K562 (cell line): ENCODE data around the gene CENPI. TPM values are rescaled to one million over a fixed set of nuclear protein-coding genes. Genes with fewer than 3 reads are reported as not detected.

Source experiments
- BDP1 ChIP-seq: IDR thresholded peaks from 3 replicates; pipeline ENCODE4 v1.6.1; 2011; ENCODE audit not compliant: insufficient read length, insufficient read depth
- CXXC5 ChIP-seq: fragments of 250-450 bp; sonication (Bioruptor Pico); IDR thresholded peaks from 2 replicates; pipeline ENCODE4 v1.8.0; 2022; ENCODE audit warnings: inconsistent platforms, mild to moderate bottlenecking, moderate library complexity
- EP400 ChIP-seq: fragments of 450-650 bp; IDR thresholded peaks from 2 replicates; pipeline ENCODE4 v1.6.1; 2017; ENCODE audit warnings: antibody characterized with exemption, mild to moderate bottlenecking, moderate library complexity
- KDM2B ChIP-seq: fragments of 250-450 bp; sonication (Bioruptor Pico); IDR thresholded peaks from 2 replicates; pipeline ENCODE4 v1.8.0; 2021; ENCODE audit warnings: mild to moderate bottlenecking, moderate library complexity
- KLF10 ChIP-seq: fragments of 250-450 bp; sonication (Bioruptor Pico); IDR thresholded peaks from 2 replicates; pipeline ENCODE4 v1.6.1; 2021; ENCODE audit warnings: matching md5 sums
- RFX1 ChIP-seq: fragments of 450-650 bp; IDR thresholded peaks from 2 replicates; pipeline ENCODE4 v1.6.1; 2016; ENCODE audit warnings: mild to moderate bottlenecking, moderate library complexity
- STAT5A ChIP-seq: IDR thresholded peaks from 2 replicates; pipeline ENCODE4 v1.6.1; 2012; ENCODE audit warnings: low read length, inconsistent platforms, borderline replicate concordance
- TBP ChIP-seq: optimal IDR thresholded peaks from 2 replicates; pipeline ENCODE3; 2011; ENCODE audit warnings: low read depth, low read length, improper control_type of control experiment
- THRAP3 ChIP-seq: fragments of 450-650 bp; IDR thresholded peaks from 2 replicates; pipeline ENCODE4 v1.6.1; 2016; ENCODE audit warnings: mild to moderate bottlenecking, inconsistent platforms, borderline replicate concordance
- ZNF282 ChIP-seq: sonication (generic); formaldehyde crosslinking; IDR thresholded peaks from 2 replicates; pipeline ENCODE4 v1.8.1; 2023; ENCODE audit warnings: missing genetic modification reagents
- ZNF584 ChIP-seq: fragments of 200-800 bp; sonication (Bioruptor generic); IDR thresholded peaks from 2 replicates; pipeline ENCODE4 v1.6.1; 2016; ENCODE audit warnings: low read depth, mild to moderate bottlenecking, missing genetic modification characterization, missing compliant biosample characterization
- polyA plus RNA-seq, 8 experiments: library from polyadenylated mRNA; depleted of rRNA in 4 of 8; stranded (reverse) in 5 of 8; unstranded in 3 of 8; fragments of >200 nt; fragmentation: Nextera tagmentation in 2 of 8; fragmentation: Illumina TruSeq in 1 of 8; extraction: Ambion mirVana in 2 of 8; extraction: Trizol in 1 of 8; gene quantifications; 2 replicates each; pipeline versions ENCODE4 v1.2.1 to v1.2.3, GENCODE V29; 2011 to 2014; ENCODE audit warnings: inconsistent platforms in 1 of 8, missing spikeins in 1 of 8
- total RNA-seq, 7 experiments: library from RNA; depleted of rRNA in 6 of 7; stranded (reverse); fragments of >200 nt in 6 of 7; fragmentation: Illumina TruSeq in 2 of 7; extraction: Trizol in 2 of 7; gene quantifications; 2 replicates each; pipeline versions ENCODE4 v1.2.1 to v1.2.3, GENCODE V29; 2011 to 2021; ENCODE audit warnings: low replicate concordance in 1 of 7
- TF ChIP-seq, protein P1 (sequence below): fragments of 450-650 bp; IDR thresholded peaks from 2 replicates; pipeline ENCODE4 v1.6.1; 2016; ENCODE audit warnings: mild to moderate bottlenecking, moderate library complexity
- TF ChIP-seq, protein P2 (sequence below), 2 experiments: IDR thresholded peaks; 2 replicates each; pipeline ENCODE4 v1.6.1; 2011; ENCODE audit warnings: borderline replicate concordance in 1 of 2, control low read depth in 1 of 2, low read depth in 1 of 2, low read length in 1 of 2, mild to moderate bottlenecking in 1 of 2, mixed read lengths in 1 of 2, moderate library complexity in 1 of 2; ENCODE audit not compliant: insufficient read depth in 1 of 2, insufficient read length in 1 of 2, poor library complexity in 1 of 2, severe bottlenecking in 1 of 2; ENCODE audit errors: extremely low read depth in 1 of 2
- TF ChIP-seq, protein P3 (sequence below): fragments of 450-650 bp; formaldehyde crosslinking; conservative IDR thresholded peaks from 2 replicates; pipeline ENCODE4 v1.4.0; 2022; ENCODE audit warnings: mild to moderate bottlenecking, missing genetic modification characterization

The CENPI gene
- total and polyA plus RNA-seq, 9 of the 15 experiments (the other 6 are each of a cell fraction or from before 2014, with no cell fraction given) = 6.6 to 23.5 (median 14.9) TPM

DNA sequence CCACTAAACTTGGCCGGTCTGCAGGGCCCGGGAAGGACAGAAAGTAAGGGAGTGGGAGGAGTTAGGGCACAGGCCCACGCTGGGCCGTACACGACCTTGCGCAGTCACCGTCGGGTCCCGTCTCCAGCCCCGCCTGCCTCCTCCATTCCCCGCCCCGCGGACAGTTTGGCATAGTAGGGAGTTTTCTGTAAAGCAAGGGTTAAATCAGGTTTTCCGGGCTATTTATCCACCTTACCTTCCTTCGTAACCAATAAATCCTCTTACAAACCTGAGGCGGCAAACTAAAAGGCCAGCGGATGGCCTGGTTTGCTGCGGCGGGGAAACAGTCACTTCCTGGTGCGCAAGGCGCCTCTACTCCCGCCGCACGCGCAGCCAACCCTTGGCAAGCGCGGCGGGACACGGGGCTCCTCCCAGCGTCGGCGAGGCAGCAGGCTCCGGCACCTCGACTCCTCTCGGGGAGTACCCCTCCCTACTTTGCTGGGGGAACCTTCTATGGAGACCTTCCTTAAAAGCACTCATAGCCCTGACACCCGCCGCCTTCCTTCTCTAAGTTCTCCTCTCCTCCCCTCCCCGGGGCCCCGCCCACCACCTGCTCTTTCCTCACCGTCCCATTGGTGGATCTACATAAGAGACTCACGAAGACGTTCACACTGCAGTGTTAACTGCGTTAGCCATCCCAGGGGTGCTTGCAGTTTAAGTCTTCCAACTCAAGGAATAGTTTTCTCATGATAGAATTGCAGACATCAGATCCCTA lies 46.3 kb upstream of the CENPI start, which contains the start of gene TRMT2B (continued):
- TF ChIP-seq, protein P1, sequence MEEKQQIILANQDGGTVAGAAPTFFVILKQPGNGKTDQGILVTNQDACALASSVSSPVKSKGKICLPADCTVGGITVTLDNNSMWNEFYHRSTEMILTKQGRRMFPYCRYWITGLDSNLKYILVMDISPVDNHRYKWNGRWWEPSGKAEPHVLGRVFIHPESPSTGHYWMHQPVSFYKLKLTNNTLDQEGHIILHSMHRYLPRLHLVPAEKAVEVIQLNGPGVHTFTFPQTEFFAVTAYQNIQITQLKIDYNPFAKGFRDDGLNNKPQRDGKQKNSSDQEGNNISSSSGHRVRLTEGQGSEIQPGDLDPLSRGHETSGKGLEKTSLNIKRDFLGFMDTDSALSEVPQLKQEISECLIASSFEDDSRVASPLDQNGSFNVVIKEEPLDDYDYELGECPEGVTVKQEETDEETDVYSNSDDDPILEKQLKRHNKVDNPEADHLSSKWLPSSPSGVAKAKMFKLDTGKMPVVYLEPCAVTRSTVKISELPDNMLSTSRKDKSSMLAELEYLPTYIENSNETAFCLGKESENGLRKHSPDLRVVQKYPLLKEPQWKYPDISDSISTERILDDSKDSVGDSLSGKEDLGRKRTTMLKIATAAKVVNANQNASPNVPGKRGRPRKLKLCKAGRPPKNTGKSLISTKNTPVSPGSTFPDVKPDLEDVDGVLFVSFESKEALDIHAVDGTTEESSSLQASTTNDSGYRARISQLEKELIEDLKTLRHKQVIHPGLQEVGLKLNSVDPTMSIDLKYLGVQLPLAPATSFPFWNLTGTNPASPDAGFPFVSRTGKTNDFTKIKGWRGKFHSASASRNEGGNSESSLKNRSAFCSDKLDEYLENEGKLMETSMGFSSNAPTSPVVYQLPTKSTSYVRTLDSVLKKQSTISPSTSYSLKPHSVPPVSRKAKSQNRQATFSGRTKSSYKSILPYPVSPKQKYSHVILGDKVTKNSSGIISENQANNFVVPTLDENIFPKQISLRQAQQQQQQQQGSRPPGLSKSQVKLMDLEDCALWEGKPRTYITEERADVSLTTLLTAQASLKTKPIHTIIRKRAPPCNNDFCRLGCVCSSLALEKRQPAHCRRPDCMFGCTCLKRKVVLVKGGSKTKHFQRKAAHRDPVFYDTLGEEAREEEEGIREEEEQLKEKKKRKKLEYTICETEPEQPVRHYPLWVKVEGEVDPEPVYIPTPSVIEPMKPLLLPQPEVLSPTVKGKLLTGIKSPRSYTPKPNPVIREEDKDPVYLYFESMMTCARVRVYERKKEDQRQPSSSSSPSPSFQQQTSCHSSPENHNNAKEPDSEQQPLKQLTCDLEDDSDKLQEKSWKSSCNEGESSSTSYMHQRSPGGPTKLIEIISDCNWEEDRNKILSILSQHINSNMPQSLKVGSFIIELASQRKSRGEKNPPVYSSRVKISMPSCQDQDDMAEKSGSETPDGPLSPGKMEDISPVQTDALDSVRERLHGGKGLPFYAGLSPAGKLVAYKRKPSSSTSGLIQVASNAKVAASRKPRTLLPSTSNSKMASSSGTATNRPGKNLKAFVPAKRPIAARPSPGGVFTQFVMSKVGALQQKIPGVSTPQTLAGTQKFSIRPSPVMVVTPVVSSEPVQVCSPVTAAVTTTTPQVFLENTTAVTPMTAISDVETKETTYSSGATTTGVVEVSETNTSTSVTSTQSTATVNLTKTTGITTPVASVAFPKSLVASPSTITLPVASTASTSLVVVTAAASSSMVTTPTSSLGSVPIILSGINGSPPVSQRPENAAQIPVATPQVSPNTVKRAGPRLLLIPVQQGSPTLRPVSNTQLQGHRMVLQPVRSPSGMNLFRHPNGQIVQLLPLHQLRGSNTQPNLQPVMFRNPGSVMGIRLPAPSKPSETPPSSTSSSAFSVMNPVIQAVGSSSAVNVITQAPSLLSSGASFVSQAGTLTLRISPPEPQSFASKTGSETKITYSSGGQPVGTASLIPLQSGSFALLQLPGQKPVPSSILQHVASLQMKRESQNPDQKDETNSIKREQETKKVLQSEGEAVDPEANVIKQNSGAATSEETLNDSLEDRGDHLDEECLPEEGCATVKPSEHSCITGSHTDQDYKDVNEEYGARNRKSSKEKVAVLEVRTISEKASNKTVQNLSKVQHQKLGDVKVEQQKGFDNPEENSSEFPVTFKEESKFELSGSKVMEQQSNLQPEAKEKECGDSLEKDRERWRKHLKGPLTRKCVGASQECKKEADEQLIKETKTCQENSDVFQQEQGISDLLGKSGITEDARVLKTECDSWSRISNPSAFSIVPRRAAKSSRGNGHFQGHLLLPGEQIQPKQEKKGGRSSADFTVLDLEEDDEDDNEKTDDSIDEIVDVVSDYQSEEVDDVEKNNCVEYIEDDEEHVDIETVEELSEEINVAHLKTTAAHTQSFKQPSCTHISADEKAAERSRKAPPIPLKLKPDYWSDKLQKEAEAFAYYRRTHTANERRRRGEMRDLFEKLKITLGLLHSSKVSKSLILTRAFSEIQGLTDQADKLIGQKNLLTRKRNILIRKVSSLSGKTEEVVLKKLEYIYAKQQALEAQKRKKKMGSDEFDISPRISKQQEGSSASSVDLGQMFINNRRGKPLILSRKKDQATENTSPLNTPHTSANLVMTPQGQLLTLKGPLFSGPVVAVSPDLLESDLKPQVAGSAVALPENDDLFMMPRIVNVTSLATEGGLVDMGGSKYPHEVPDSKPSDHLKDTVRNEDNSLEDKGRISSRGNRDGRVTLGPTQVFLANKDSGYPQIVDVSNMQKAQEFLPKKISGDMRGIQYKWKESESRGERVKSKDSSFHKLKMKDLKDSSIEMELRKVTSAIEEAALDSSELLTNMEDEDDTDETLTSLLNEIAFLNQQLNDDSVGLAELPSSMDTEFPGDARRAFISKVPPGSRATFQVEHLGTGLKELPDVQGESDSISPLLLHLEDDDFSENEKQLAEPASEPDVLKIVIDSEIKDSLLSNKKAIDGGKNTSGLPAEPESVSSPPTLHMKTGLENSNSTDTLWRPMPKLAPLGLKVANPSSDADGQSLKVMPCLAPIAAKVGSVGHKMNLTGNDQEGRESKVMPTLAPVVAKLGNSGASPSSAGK = peak; percentile 91
- TF ChIP-seq KDM2B (CRISPR knock-in tag) (no peak), BDP1 (no peak), STAT5A (no peak), RFX1 (no peak), KLF10 (no peak), CXXC5 (CRISPR knock-in tag) (peak; percentile 78), ZNF282 (CRISPR knock-in tag) (no peak), EP400 (peak; percentile 81), ZNF584 (no peak), TBP (peak; percentile 30), THRAP3 (no peak)
- TF ChIP-seq, protein P2, sequence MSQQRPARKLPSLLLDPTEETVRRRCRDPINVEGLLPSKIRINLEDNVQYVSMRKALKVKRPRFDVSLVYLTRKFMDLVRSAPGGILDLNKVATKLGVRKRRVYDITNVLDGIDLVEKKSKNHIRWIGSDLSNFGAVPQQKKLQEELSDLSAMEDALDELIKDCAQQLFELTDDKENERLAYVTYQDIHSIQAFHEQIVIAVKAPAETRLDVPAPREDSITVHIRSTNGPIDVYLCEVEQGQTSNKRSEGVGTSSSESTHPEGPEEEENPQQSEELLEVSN (IDR thresholded peaks at IDR 0.05; ENCODE audit: borderline replicate concordance in 1 of 2, extremely low read depth in 1 of 2, insufficient read depth in 1 of 2, insufficient read length in 1 of 2, low read depth in 1 of 2, low read length in 1 of 2, poor library complexity in 1 of 2, severe bottlenecking in 1 of 2) = peak; percentile 86 to 95
- TF ChIP-seq, protein P3, sequence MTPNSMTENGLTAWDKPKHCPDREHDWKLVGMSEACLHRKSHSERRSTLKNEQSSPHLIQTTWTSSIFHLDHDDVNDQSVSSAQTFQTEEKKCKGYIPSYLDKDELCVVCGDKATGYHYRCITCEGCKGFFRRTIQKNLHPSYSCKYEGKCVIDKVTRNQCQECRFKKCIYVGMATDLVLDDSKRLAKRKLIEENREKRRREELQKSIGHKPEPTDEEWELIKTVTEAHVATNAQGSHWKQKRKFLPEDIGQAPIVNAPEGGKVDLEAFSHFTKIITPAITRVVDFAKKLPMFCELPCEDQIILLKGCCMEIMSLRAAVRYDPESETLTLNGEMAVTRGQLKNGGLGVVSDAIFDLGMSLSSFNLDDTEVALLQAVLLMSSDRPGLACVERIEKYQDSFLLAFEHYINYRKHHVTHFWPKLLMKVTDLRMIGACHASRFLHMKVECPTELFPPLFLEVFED (CRISPR knock-in tag) = no peak
